IgD-negative memory B cell (primary cell): Measurements from ENCODE around the gene MARK1. TPM values are rescaled to one million over a fixed set of nuclear protein-coding genes. Genes with fewer than 3 reads are reported as not detected.
A peak's percentile ranks its signal among the peaks of the same experiment; 100 is the strongest.

Experiments
- H3K27ac Mint-ChIP-seq, 3 donors: one replicate each; pipeline ENCODE4 v1.8.0; 2020 to 2022; ENCODE audit warnings: mild to moderate bottlenecking in 3 of 3, mixed read lengths in 3 of 3, moderate library complexity in 1 of 3
- H3K27me3 Mint-ChIP-seq: one replicate; pipeline ENCODE4 v1.8.0; 2021; ENCODE audit warnings: mixed read lengths
- H3K36me3 Mint-ChIP-seq: one replicate; pipeline ENCODE4 v1.8.0; 2020; ENCODE audit warnings: mild to moderate bottlenecking, mixed read lengths
- H3K4me1 Mint-ChIP-seq, 3 donors: one replicate each; pipeline ENCODE4 v1.8.0; 2020 to 2022; ENCODE audit warnings: mixed read lengths in 3 of 3, mild to moderate bottlenecking in 1 of 3
- H3K4me3 Mint-ChIP-seq, 4 donors: one replicate each; pipeline ENCODE4 v1.8.0; 2020 to 2022; ENCODE audit warnings: mild to moderate bottlenecking in 4 of 4, mixed read lengths in 4 of 4, moderate library complexity in 3 of 4
- H3K9me3 Mint-ChIP-seq, 3 donors: one replicate each; pipeline ENCODE4 v1.8.0; 2020 to 2021; ENCODE audit warnings: mixed read lengths in 3 of 3, mild to moderate bottlenecking in 1 of 3
- polyA plus RNA-seq: library from polyadenylated mRNA; unstranded; fragments of 300-500 nt; fragmentation: Illumina TruSeq; gene quantifications from one replicate; pipeline ENCODE4 v1.2.3, GENCODE V29; 2021

MARK1 gene
- polyA plus RNA-seq, 1 donor from 2014 or later = 0.51 TPM

DNA sequence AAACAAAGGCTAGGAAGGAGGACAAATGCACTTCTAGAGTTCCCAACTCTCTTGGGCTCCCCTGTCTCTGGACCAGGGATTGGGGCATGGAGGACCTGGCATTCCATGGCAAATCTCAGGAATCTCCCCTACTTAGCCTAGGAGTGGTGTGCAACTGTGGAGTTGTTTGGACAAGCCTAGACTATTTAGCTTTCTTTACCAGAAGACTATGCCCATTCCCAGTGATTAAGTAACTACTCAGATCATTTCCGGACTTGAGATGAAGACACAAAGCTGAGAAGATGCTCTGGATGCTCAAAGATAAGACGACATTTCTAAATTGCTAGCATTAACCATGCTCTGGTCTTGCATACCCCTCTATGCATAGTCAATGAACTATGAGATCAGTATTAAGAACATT lies 13.7 kb upstream of the MARK1 start:
- Mint-ChIP-seq H3K27me3 (peaks cover 2% of the 10 kb centered on the region), H3K4me1 (no peaks in the 10 kb centered on the region), H3K36me3 (no peaks in the 10 kb centered on the region), H3K27ac (peak overlapping the region in 1 of 3 donors; percentile 16), H3K9me3 (no peaks in the 10 kb centered on the region), H3K4me3 (no peak overlapping the region)

- H3K4me1 Mint-ChIP-seq = no peaks in the 10 kb centered on the region
- H3K27me3 Mint-ChIP-seq = peaks cover 6% of the 10 kb centered on the region
- no peak overlapping the region for H3K27ac Mint-ChIP-seq
- H3K36me3 Mint-ChIP-seq = no peaks in the 10 kb centered on the region
- no peak overlapping the region for H3K4me3 Mint-ChIP-seq
- H3K9me3 Mint-ChIP-seq = no peaks in the 10 kb centered on the region
Measured at GRCh38 chr1:220516014-220516721, 11.8 kb upstream of the MARK1 start.

GRCh38 chr1:220516722-220517042 lies 11.3 kb upstream of the MARK1 start:
- H3K9me3 Mint-ChIP-seq = no peaks in the 10 kb centered on the region
- no peak overlapping the region for H3K4me3 Mint-ChIP-seq
- H3K4me1 Mint-ChIP-seq = no peaks in the 10 kb centered on the region
- no peak overlapping the region for H3K27ac Mint-ChIP-seq
- no peaks in the 10 kb centered on the region for H3K36me3 Mint-ChIP-seq
- peaks cover 6% of the 10 kb centered on the region for H3K27me3 Mint-ChIP-seq

DNA sequence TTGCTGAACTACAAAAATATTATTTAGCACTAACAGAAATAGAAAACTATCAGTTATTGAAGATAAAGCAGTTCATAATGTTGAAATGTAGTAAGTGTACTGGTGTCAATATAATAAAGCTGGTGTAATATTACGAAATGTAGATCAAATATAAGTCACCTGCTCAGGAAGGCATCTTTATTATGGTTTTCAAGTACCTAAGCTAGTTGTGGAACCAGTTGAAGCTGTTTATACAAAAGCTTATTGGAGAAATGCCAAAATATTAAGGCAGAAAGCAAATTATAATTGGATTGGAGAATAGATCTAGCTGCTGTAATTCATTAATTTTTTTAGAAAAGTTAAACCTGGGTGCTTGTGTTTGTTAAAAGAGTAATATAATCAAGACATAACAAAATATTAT lies 6.2 kb upstream of the MARK1 start:
- Mint-ChIP-seq H3K4me1 (no peaks in the 10 kb centered on the region), H3K27me3 (peaks cover 8% of the 10 kb centered on the region), H3K4me3 (no peak overlapping the region), H3K36me3 (no peaks in the 10 kb centered on the region), H3K9me3 (no peaks in the 10 kb centered on the region), H3K27ac (no peak overlapping the region)

GRCh38 chr1:220526294-220526693 lies 1.6 kb upstream of the MARK1 start:
- peaks cover 2% of the 10 kb centered on the region for H3K36me3 Mint-ChIP-seq
- H3K27ac Mint-ChIP-seq = no peak overlapping the region
- peaks cover 21% of the 10 kb centered on the region for H3K27me3 Mint-ChIP-seq
- H3K4me3 Mint-ChIP-seq = peak overlapping the region in 3 of 4 donors; percentile 55 to 97 (median 91)
- H3K4me1 Mint-ChIP-seq = peaks cover 6 to 21% (median 13%) of the 10 kb centered on the region in 3 donors
- no peaks in the 10 kb centered on the region for H3K9me3 Mint-ChIP-seq

DNA sequence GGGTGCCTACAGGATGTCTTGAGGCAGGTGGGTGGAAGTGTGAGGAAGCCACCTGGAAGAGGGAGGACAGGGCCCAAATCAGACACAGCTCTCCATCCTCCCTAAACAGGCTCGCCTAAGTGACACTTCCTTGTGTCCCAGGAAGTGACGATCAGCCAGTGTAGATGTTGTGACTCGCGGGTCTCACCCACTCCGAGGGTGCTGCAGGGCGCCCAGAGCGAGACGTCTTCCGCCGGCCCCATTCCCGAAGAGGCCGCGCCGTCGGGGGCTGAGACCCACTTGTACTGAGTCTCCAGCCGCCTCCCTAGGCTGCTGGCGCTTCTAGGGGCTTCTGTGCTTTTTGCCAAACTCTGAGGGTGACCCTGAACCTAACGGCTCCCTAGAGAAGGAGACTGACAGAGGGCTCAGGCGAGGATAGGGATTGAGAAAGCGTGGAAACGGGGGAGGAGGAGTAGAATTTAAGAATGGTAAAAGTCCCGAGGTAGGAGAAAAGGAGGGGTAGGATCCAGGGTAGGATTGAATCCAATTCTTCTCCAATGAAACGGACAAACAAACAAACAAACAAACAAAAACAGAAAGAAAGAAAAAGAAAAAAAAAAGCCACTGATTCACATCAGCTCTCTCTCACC lies 543 bp upstream of the MARK1 start:
- no peaks in the 10 kb centered on the region for H3K9me3 Mint-ChIP-seq
- H3K4me1 Mint-ChIP-seq = peaks cover 6 to 21% (median 13%) of the 10 kb centered on the region in 3 donors
- H3K27me3 Mint-ChIP-seq = peaks cover 21% of the 10 kb centered on the region
- peak overlapping the region; percentile 68 to 88 (median 78) for H3K27ac Mint-ChIP-seq
- H3K4me3 Mint-ChIP-seq = peak overlapping the region; percentile 91 to 97 (median 96)
- peaks cover 2% of the 10 kb centered on the region for H3K36me3 Mint-ChIP-seq

DNA sequence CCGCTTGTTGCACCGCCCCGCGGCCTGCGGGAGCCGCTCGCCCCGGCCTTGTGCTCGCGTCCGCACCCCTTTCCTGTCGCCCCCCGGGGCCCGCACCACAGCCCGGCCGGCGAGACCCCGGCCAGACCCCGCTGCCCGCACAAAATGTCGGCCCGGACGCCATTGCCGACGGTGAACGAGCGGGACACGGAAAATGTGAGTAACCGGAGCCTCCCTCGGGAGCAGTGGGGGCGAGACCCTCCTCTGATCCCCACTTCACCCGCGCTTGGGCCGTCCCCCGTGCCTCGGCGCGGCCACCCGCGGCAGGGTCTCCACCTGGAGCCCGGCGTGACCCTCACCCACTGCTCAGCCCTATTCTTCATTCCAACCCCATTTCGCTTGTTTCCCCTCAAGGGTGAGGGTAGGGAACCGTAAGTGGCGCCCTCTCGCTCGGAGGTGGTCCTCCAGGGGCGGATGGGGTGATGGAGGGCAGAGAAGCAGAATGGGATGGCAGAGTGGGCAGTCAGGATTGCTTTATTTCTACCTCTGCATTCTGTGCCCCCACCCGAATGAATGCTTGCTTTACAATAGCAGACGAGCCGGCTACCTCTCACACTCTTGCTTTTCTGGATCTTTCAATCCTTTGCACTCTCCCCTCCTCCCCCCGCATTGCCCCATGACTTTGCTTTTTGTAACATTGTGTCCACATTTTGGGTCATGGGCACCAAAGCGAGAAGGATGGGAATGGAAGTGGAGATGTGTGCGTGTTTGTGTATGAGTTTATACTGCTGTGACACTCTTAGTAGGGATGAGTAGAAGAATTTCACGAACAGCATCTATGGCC lies 954 bp downstream of the MARK1 start:
- Mint-ChIP-seq H3K27me3 (peaks cover 24% of the 10 kb centered on the region), H3K36me3 (peaks cover 2% of the 10 kb centered on the region), H3K4me1 (peaks cover 6 to 21% (median 13%) of the 10 kb centered on the region in 3 donors), H3K9me3 (peaks cover 4 to 6% (median 4%) of the 10 kb centered on the region in 3 donors), H3K27ac (peak overlapping the region in 2 of 3 donors; percentile 21 to 24), H3K4me3 (peak overlapping the region; percentile 83 to 97 (median 92))

DNA sequence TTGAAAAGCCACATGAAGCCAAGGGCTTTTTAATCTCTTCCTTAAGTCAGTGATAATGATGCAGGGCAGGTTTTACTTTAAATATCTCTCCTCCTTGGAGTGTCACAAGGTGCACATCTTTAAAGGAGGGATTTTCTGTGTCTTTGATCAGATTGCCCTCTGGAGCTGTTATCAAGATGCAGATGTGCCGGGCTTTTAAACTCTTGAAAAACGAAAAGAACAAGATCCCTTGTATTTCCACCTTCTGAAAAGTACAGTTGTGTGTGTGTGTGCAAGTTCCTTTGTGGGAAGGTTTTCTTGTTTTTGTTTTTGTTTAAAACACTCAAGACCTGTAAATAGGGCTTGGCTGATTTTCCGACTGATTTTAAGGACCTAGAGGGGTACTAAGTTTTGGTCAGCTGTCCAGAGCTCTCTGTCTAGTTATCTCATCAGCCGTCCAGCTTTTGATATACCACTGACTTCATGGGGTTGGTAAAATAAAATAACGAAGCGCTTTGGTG lies 1.6 kb downstream of the MARK1 start:
- peaks cover 6 to 21% (median 13%) of the 10 kb centered on the region in 3 donors for H3K4me1 Mint-ChIP-seq
- peak overlapping the region; percentile 83 to 97 (median 92) for H3K4me3 Mint-ChIP-seq
- peaks cover 2% of the 10 kb centered on the region for H3K36me3 Mint-ChIP-seq
- peaks cover 4 to 11% (median 8%) of the 10 kb centered on the region in 3 donors for H3K9me3 Mint-ChIP-seq
- H3K27me3 Mint-ChIP-seq = peaks cover 24% of the 10 kb centered on the region
- peak overlapping the region in 2 of 3 donors; percentile 21 to 24 for H3K27ac Mint-ChIP-seq

GRCh38 chr1:220533504-220534109 lies 5.7 kb downstream of the MARK1 start:
- peaks cover 9% of the 10 kb centered on the region for H3K27me3 Mint-ChIP-seq
- H3K4me1 Mint-ChIP-seq = peaks cover 0 to 14% (median 13%) of the 10 kb centered on the region in 3 donors
- H3K9me3 Mint-ChIP-seq = peaks cover 4 to 15% (median 8%) of the 10 kb centered on the region in 3 donors
- no peaks in the 10 kb centered on the region for H3K36me3 Mint-ChIP-seq
- H3K4me3 Mint-ChIP-seq = no peak overlapping the region
- H3K27ac Mint-ChIP-seq = no peak overlapping the region

GRCh38 chr1:220544901-220545303 lies 17.0 kb downstream of the MARK1 start:
- Mint-ChIP-seq H3K4me1 (peaks cover 0 to 4% (median 2%) of the 10 kb centered on the region in 3 donors), H3K4me3 (no peak overlapping the region), H3K36me3 (peaks cover 2% of the 10 kb centered on the region), H3K27ac (no peak overlapping the region), H3K27me3 (no peaks in the 10 kb centered on the region), H3K9me3 (peaks cover 0 to under 1% (median 0%) of the 10 kb centered on the region in 3 donors)

DNA sequence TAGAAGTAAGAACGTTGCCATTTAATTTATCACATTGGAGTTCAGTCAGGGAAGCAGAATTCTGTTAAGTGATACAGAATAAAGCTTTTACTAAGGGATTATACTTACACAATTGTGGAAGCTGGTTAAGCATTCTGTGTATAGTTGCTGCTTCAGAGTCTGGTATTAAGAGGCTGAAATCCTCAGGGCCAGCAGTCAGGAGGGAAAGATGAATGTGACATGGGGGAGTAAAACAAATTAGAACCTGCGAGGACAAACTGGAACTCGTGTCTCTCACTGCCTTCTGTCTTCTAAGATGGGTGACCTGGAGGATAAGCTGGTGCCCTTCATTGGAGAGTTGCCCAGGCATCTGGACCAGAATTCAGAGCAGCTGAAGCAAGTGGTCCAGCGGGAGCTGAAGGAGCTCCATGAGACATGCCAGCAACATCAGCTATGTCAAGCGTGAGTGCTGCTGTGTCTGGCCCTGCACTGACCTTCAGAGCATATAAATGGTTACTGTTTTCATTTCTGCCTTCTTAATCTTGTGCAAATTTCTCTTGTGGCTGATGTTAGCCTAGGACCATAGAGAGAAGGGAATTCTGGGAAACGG lies 23.0 kb downstream of the MARK1 start:
- H3K9me3 Mint-ChIP-seq = no peaks in the 10 kb centered on the region
- peaks cover 2% of the 10 kb centered on the region for H3K27me3 Mint-ChIP-seq
- peaks cover 5% of the 10 kb centered on the region for H3K36me3 Mint-ChIP-seq
- no peak overlapping the region for H3K4me3 Mint-ChIP-seq
- H3K27ac Mint-ChIP-seq = no peak overlapping the region
- H3K4me1 Mint-ChIP-seq = peaks cover 0 to 2% (median 0%) of the 10 kb centered on the region in 3 donors

- Mint-ChIP-seq H3K36me3 (peaks cover 5% of the 10 kb centered on the region), H3K4me3 (no peak overlapping the region), H3K27me3 (peaks cover 2% of the 10 kb centered on the region), H3K9me3 (no peaks in the 10 kb centered on the region), H3K27ac (no peak overlapping the region), H3K4me1 (peaks cover 0 to 3% (median 0%) of the 10 kb centered on the region in 3 donors)
Measured at GRCh38 chr1:220551718-220552117, 23.8 kb downstream of the MARK1 start.

DNA sequence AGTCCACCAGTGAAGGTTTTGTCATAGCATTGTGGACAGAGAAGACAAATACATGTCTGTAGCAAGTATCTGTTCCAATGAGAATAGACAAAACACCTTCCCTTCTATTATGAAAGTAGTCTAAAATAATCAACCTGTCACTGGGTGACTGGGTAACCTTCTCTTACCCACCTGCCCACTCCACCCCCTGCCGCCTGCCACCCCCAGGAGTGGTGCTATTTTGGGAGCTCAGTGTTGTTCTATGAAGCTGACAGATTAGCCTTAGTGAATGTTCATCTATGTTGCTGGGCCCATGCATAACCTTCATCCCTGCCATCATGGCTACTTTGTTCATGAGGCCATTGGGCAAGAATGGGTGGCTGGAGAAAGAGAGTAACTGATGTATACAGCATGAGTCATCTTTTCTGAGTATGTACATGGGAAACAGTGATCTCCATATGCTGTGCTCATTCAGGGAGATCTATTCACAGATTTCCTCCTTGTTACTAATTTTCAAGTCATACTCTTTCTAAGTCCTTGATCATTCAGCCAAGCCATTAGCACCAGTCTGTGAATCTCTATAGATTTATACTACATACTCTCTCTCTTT lies 24.8 kb downstream of the MARK1 start:
- H3K9me3 Mint-ChIP-seq = no peaks in the 10 kb centered on the region
- no peak overlapping the region for H3K27ac Mint-ChIP-seq
- H3K4me1 Mint-ChIP-seq = peaks cover 0 to 4% (median 0%) of the 10 kb centered on the region in 3 donors
- H3K27me3 Mint-ChIP-seq = peaks cover 2% of the 10 kb centered on the region
- H3K36me3 Mint-ChIP-seq = peaks cover 5% of the 10 kb centered on the region
- no peak overlapping the region for H3K4me3 Mint-ChIP-seq

DNA sequence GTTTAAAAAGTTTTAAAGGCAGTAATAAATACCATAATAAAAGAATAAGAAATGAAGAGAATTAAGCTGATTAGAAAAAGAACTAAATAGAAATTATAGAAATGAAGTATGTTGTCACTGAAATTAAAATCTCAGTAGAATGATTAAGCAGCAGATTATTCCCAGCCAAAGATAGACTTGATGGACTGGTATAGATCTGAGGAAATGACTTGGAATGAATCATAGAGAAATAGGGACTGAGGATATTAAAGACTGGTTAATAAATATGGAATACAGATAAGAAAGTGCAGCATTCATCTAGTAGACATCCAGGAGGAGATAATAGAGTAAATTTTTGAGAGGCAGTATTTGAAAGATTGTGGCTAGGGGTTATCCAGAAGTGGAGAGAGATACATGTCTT lies 28.7 kb downstream of the MARK1 start:
- no peaks in the 10 kb centered on the region for H3K9me3 Mint-ChIP-seq
- no peak overlapping the region for H3K4me3 Mint-ChIP-seq
- peaks cover 0 to 4% (median 0%) of the 10 kb centered on the region in 3 donors for H3K4me1 Mint-ChIP-seq
- peaks cover 5% of the 10 kb centered on the region for H3K36me3 Mint-ChIP-seq
- peaks cover 2% of the 10 kb centered on the region for H3K27me3 Mint-ChIP-seq
- H3K27ac Mint-ChIP-seq = no peak overlapping the region
